Right atrium auricular region (tissue), 2 donors: ENCODE data around the gene CYB5D1. TPM values are rescaled to one million over a fixed set of nuclear protein-coding genes. Genes with fewer than 3 reads are reported as not detected.

ENCODE experiments used
- DNase-seq: peaks from one replicate; pipeline ENCODE4 v3.0.0-alpha.2; 2019; ENCODE audit warnings: low spot score
- H3K27ac ChIP-seq, 2 donors: fragments of 200-600 bp; sonication (generic); 1 replicate in 1 of 2; 2 replicates in 1 of 2; pipeline ENCODE4 v1.5.1; 2016 to 2019
- H3K27me3 ChIP-seq, 2 donors: fragments of 200-600 bp; sonication (generic); one replicate each; pipeline versions ENCODE4 v1.5.1 to v1.6.0; 2017 to 2019
- H3K36me3 ChIP-seq: fragments of 200-600 bp; sonication (generic); one replicate; pipeline ENCODE4 v1.5.1; 2016
- H3K4me1 ChIP-seq, 2 donors: fragments of 200-600 bp; sonication (generic); one replicate each; pipeline versions ENCODE4 v1.5.1 to v1.6.0; 2017 to 2019
- H3K4me3 ChIP-seq, 2 donors: fragments of 200-600 bp; sonication (generic); 1 replicate in 1 of 2; 2 replicates in 1 of 2; pipeline ENCODE4 v1.5.1; 2017 to 2019; ENCODE audit warnings: mild to moderate bottlenecking in 1 of 2, moderate library complexity in 1 of 2
- H3K9me3 ChIP-seq, 2 donors: fragments of 200-600 bp; sonication (generic); one replicate each; pipeline ENCODE4 v1.5.1; 2019
- total RNA-seq, 2 donors: library from RNA; depleted of rRNA; stranded (reverse); fragments of >200 nt; gene quantifications; one replicate each; pipeline ENCODE4 v1.1.0, GENCODE V29; 2016
- TF ChIP-seq, protein P1 (sequence below), 2 donors: fragments of 200-600 bp; sonication (generic); IDR thresholded peaks; one replicate each; pipeline ENCODE4 v1.5.1; 2019; ENCODE audit warnings: antibody characterized with exemption in 2 of 2

The CYB5D1 gene
- total RNA-seq, 2 donors from 2014 or later = 5.1 to 6.8 TPM

DNA sequence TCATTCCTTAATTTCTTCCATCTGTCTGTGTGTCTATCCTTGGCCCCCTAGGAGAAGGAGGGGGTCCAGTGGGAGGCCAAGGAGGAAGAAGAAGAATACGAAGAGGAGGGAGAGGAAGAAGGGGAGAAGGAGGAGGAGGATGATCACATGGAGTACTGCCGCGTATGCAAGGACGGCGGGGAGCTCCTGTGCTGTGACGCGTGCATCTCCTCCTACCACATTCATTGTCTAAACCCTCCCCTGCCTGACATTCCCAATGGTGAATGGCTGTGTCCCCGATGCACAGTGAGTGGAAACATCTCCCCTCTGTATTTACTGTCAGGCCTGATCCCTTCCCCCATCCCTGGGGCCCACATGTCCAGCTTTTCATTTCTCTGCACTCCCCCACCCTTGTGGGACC lies 37.1 kb downstream of the CYB5D1 start:
- DNase-seq = no peak

DNA sequence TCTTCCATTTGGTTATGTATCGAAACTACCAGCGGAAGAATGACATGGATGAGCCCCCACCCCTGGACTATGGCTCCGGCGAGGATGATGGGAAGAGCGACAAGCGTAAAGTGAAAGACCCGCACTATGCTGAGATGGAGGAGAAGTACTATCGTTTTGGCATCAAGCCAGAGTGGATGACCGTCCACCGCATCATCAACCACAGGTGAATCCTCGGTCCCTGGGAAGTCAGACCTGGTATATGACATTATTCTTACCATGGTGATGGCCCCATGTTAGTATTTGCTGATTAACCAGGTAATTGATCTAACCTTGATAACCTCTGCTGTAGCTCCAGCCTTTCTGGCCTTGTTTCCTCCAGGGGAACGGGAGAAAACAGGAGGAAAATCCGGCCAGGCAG lies 39.3 kb downstream of the CYB5D1 start:
- Histone ChIP-seq H3K27ac (no peak overlapping the region), H3K36me3 (peaks cover 69% of the 10 kb centered on the region), H3K4me3 (no peak overlapping the region), H3K4me1 (no peaks in the 10 kb centered on the region), H3K27me3 (no peaks in the 10 kb centered on the region), H3K9me3 (no peaks in the 10 kb centered on the region)
- TF ChIP-seq, protein P1, sequence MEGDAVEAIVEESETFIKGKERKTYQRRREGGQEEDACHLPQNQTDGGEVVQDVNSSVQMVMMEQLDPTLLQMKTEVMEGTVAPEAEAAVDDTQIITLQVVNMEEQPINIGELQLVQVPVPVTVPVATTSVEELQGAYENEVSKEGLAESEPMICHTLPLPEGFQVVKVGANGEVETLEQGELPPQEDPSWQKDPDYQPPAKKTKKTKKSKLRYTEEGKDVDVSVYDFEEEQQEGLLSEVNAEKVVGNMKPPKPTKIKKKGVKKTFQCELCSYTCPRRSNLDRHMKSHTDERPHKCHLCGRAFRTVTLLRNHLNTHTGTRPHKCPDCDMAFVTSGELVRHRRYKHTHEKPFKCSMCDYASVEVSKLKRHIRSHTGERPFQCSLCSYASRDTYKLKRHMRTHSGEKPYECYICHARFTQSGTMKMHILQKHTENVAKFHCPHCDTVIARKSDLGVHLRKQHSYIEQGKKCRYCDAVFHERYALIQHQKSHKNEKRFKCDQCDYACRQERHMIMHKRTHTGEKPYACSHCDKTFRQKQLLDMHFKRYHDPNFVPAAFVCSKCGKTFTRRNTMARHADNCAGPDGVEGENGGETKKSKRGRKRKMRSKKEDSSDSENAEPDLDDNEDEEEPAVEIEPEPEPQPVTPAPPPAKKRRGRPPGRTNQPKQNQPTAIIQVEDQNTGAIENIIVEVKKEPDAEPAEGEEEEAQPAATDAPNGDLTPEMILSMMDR (IDR thresholded peaks at IDR 0.05) = no peak
- no peak for DNase-seq

More for the DNA sequence above, 37.1 kb downstream of the CYB5D1 start:
- Histone ChIP-seq H3K9me3 (no peaks in the 10 kb centered on the region), H3K27me3 (no peaks in the 10 kb centered on the region), H3K27ac (no peak overlapping the region), H3K4me1 (peaks cover 0 to 4% of the 10 kb centered on the region in 2 donors), H3K4me3 (no peak overlapping the region), H3K36me3 (peaks cover 50% of the 10 kb centered on the region)
- TF ChIP-seq, protein P1 (IDR thresholded peaks at IDR 0.05) = no peak

DNA sequence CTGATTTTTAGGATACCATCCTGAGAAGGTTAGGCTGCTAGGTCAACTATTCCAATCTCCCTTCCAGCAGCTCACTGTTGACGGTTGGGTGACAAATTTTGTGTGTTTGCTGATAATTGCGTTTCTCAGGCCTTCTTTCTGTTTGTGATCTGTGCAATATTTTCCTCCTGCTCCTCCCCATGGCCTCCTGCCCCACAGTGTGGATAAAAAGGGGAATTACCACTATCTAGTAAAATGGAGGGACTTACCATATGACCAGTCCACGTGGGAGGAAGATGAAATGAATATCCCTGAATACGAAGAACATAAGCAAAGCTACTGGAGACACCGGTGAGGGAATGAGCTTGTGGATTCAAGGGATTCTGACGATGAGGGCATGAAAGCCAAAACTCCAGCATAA lies 40.0 kb downstream of the CYB5D1 start:
- TF ChIP-seq, protein P1 (IDR thresholded peaks at IDR 0.05) = peak in 1 of 2 donors; percentile 67
- DNase-seq = no peak
- H3K4me3 ChIP-seq = no peak overlapping the region
- no peak overlapping the region for H3K27ac ChIP-seq
- peaks cover 72% of the 10 kb centered on the region for H3K36me3 ChIP-seq
- H3K9me3 ChIP-seq = no peaks in the 10 kb centered on the region
- no peaks in the 10 kb centered on the region for H3K4me1 ChIP-seq
- no peaks in the 10 kb centered on the region for H3K27me3 ChIP-seq

DNA sequence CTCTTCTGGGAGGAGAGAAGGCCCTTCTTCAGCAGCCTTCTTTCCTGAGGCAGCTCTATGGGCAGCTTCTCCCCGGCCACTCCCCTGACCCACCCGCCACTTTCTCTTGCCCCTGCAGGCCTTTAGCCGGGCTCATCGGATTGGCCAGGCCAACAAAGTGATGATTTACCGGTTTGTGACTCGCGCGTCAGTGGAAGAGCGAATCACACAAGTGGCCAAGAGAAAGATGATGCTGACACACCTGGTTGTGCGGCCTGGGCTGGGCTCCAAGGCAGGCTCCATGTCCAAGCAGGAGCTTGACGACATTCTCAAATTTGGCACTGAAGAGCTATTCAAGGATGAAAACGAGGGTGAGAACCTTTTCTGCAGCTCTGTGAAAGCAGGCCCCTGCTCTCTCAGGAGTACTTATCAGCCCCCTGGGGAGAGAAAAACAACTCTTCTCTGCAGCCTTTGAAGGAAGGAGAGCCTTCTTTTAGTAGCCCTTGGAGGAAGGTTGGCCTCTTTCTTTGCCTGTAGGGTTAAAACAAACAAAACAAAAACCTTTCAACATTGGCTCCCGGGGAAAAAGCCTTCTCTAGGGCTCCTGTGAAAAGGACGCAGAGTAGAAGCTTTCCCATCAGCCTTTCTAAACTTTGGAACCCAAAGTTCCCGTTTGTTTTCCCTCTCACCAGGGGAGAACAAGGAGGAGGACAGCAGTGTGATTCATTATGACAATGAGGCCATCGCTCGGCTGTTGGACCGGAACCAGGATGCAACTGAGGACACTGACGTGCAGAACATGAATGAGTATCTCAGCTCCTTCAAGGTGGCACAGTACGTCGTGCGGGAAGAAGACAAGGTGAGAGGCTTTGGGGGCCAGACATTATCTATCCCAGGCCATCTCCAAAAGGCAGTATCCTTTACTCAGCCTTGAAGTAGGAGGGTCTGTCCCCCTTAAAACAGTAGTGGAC lies 45.6 kb downstream of the CYB5D1 start:
- Histone ChIP-seq H3K27ac (no peak overlapping the region), H3K4me1 (no peaks in the 10 kb centered on the region), H3K27me3 (no peaks in the 10 kb centered on the region), H3K4me3 (no peak overlapping the region), H3K9me3 (no peaks in the 10 kb centered on the region), H3K36me3 (peaks cover 91% of the 10 kb centered on the region)
- no peak for DNase-seq
- TF ChIP-seq, protein P1 (IDR thresholded peaks at IDR 0.05) = no peak

DNA sequence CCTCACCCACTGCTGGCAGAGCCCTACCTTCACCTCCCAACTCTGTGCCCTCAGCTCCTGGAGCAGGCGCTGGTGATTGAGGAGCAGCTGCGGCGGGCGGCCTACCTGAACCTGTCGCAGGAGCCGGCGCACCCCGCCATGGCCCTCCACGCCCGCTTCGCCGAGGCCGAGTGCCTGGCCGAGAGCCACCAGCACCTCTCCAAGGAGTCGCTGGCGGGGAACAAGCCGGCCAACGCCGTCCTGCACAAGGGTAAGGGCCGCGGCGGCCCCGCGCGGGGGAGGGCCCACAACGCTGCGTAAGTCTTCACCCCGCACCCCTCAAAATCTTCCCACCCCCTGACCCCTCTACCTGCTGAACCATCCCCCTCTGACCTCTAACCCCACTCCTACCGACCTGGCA lies 51.3 kb downstream of the CYB5D1 start:
- TF ChIP-seq, protein P1 (IDR thresholded peaks at IDR 0.05) = no peak
- Histone ChIP-seq H3K9me3 (no peaks in the 10 kb centered on the region), H3K27me3 (no peaks in the 10 kb centered on the region), H3K27ac (no peak overlapping the region), H3K36me3 (peaks cover 67% of the 10 kb centered on the region), H3K4me1 (no peaks in the 10 kb centered on the region), H3K4me3 (no peak overlapping the region)
- no peak for DNase-seq
